ENCODE results near the gene PLAGL2. TPM values are rescaled to one million over a fixed set of nuclear protein-coding genes. Genes with fewer than 3 reads are reported as not detected.

Gene PLAGL2
- total RNA-seq, 2 experiments from 2014 or later: 9.8 to 40.3 TPM

DNA sequence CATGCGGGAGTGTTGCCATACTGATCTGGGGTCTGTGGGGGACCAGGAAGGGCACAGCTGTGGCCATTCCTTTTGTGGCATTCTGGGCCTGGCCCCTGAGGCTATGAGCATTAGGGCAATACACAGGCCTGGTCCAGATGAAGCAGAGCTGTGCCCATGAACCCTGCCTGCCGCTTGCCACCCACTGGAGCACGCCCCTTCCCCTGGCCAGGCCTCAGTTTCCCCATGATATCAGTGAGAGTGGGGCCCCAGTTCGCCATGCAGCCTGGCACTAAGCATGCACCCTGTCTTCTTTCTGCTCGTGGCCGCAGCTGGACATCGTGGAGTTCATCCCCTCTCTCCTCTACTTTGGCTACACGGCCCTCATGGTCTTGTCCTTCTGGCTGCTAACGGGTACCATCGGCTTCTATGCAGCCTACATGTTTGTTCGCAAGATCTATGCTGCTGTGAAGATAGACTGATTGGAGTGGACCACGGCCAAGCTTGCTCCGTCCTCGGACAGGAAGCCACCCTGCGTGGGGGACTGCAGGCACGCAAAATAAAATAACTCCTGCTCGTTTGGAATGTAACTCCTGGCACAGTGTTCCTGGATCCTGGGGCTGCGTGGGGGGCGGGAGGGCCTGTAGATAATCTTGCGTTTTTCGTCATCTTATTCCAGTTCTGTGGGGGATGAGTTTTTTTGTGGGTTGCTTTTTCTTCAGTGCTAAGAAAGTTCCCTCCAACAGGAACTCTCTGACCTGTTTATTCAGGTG lies 42.4 kb downstream of the PLAGL2 start:
- Histone ChIP-seq H3K36me3 (ENCODE audit: insufficient read depth, low read length) (peaks cover 57% of the 10 kb centered on the region), H3K27ac (ENCODE audit: low read depth, low read length, poor library complexity, severe bottlenecking) (no peak overlapping the region), H3K4me3 (ENCODE audit: low read depth, low read length, poor library complexity, severe bottlenecking) (no peak overlapping the region), H3K79me2 (ENCODE audit: insufficient read depth, low read depth, low read length) (no peaks in the 10 kb centered on the region), H3K9me2 (ENCODE audit: insufficient read depth, low read length) (no peaks in the 10 kb centered on the region), H4K20me1 (ENCODE audit: insufficient read depth, low read length) (no peaks in the 10 kb centered on the region), H3K4me1 (ENCODE audit: insufficient read depth, low read length, poor library complexity, severe bottlenecking) (no peaks in the 10 kb centered on the region), H3K4me2 (ENCODE audit: low read length) (no peak overlapping the region), H3K9me3 (ENCODE audit: low read length) (no peaks in the 10 kb centered on the region), H2AFZ (ENCODE audit: low read length) (no peak overlapping the region)
- TF ChIP-seq, protein P1, sequence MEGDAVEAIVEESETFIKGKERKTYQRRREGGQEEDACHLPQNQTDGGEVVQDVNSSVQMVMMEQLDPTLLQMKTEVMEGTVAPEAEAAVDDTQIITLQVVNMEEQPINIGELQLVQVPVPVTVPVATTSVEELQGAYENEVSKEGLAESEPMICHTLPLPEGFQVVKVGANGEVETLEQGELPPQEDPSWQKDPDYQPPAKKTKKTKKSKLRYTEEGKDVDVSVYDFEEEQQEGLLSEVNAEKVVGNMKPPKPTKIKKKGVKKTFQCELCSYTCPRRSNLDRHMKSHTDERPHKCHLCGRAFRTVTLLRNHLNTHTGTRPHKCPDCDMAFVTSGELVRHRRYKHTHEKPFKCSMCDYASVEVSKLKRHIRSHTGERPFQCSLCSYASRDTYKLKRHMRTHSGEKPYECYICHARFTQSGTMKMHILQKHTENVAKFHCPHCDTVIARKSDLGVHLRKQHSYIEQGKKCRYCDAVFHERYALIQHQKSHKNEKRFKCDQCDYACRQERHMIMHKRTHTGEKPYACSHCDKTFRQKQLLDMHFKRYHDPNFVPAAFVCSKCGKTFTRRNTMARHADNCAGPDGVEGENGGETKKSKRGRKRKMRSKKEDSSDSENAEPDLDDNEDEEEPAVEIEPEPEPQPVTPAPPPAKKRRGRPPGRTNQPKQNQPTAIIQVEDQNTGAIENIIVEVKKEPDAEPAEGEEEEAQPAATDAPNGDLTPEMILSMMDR (conservative IDR thresholded peaks at IDR 0.05; ENCODE audit: low read length): no peak
- no peak for TF ChIP-seq EZH2phosphoT487 (IDR thresholded peaks at IDR 0.05; ENCODE audit: borderline replicate concordance, low read depth, low read length)
- no peak for DNase-seq (ENCODE audit: low spot score)
- CTCF ChIA-PET (ENCODE audit: unreplicated experiment): no interaction called here
- intact Hi-C loops (cut with micrococcal nuclease; ENCODE audit: unreplicated experiment): no loop called here
- no TSS peak for BruUV-seq (replicated peaks)
- POLR2A ChIA-PET: no interaction called here

DNA sequence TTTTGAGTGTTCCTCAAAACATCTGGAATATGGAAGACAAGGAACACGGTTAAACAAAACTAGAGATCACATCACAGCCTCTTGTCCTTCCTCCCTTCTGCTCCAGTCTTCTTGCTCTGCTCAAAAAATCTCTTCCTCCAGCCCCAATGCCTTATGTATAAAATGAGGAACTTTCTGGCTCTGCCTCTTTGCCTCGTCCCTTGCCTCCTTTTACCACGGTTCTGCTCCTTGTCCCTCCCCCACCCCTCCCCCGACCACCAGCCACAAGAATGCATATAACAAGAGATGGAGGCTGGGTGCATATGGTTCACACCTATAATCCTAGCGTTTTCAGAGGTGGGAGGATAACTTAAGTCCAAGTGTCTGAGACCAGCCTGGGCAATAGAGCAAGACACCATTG lies 43.6 kb downstream of the PLAGL2 start:
- Histone ChIP-seq H3K4me1 (ENCODE audit: insufficient read depth, low read length, poor library complexity, severe bottlenecking) (no peaks in the 10 kb centered on the region), H3K9me3 (ENCODE audit: low read length) (no peaks in the 10 kb centered on the region), H3K9me2 (ENCODE audit: insufficient read depth, low read length) (no peaks in the 10 kb centered on the region), H3K79me2 (ENCODE audit: insufficient read depth, low read depth, low read length) (no peaks in the 10 kb centered on the region), H3K4me3 (ENCODE audit: low read depth, low read length, poor library complexity, severe bottlenecking) (no peak overlapping the region), H2AFZ (ENCODE audit: low read length) (no peak overlapping the region), H3K36me3 (ENCODE audit: insufficient read depth, low read length) (peaks cover 69% of the 10 kb centered on the region), H3K4me2 (ENCODE audit: low read length) (no peak overlapping the region), H3K27ac (ENCODE audit: low read depth, low read length, poor library complexity, severe bottlenecking) (no peak overlapping the region), H4K20me1 (ENCODE audit: insufficient read depth, low read length) (no peaks in the 10 kb centered on the region)
- ChIA-PET CTCF (ENCODE audit: unreplicated experiment) (no interaction called here), POLR2A (no interaction called here)
- BruUV-seq (replicated peaks): no TSS peak
- no peak for DNase-seq (ENCODE audit: low spot score)
- TF ChIP-seq, protein P1 (conservative IDR thresholded peaks at IDR 0.05; ENCODE audit: low read length): no peak
- no peak for TF ChIP-seq EZH2phosphoT487 (IDR thresholded peaks at IDR 0.05; ENCODE audit: borderline replicate concordance, low read depth, low read length)
- intact Hi-C loops (cut with micrococcal nuclease; ENCODE audit: unreplicated experiment): no loop called here

DNA sequence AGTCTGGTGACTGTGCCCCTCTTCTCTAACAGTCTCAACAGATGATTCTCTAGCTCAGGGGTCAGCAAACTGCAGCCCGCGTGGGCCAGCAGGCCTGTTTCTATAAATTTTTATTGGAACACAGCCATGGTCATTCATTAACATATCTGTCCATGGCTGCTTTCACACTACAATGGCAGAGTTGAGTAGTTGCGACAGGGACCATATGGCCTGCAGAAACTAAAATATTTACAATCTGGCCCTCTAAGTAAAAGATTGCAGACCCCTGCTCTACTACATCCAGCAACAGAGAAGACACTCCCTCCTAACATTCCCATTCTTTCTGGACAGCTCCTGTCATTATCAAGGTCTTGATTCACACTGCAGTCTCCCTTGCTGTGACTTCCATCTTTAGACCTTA lies 45.2 kb downstream of the PLAGL2 start:
- CTCF ChIA-PET (ENCODE audit: unreplicated experiment): no interaction called here
- H3K4me3 ChIP-seq (ENCODE audit: low read depth, low read length, poor library complexity, severe bottlenecking): no peak overlapping the region
- no peaks in the 10 kb centered on the region for H4K20me1 ChIP-seq (ENCODE audit: insufficient read depth, low read length)
- no peaks in the 10 kb centered on the region for H3K4me1 ChIP-seq (ENCODE audit: insufficient read depth, low read length, poor library complexity, severe bottlenecking)
- no peak overlapping the region for H3K4me2 ChIP-seq (ENCODE audit: low read length)
- H3K9me2 ChIP-seq (ENCODE audit: insufficient read depth, low read length): no peaks in the 10 kb centered on the region
- H3K9me3 ChIP-seq (ENCODE audit: low read length): no peaks in the 10 kb centered on the region
- no TSS peak for BruUV-seq (replicated peaks)
- POLR2A ChIA-PET: no interaction called here
- H2AFZ ChIP-seq (ENCODE audit: low read length): no peak overlapping the region
- TF ChIP-seq, protein P1 (conservative IDR thresholded peaks at IDR 0.05; ENCODE audit: low read length): no peak
- no peak for TF ChIP-seq EZH2phosphoT487 (IDR thresholded peaks at IDR 0.05; ENCODE audit: borderline replicate concordance, low read depth, low read length)
- no peak for DNase-seq (ENCODE audit: low spot score)
- no peak overlapping the region for H3K27ac ChIP-seq (ENCODE audit: low read depth, low read length, poor library complexity, severe bottlenecking)
- no peaks in the 10 kb centered on the region for H3K79me2 ChIP-seq (ENCODE audit: insufficient read depth, low read depth, low read length)
- intact Hi-C loops (cut with micrococcal nuclease; ENCODE audit: unreplicated experiment): no loop called here
- peaks cover 80% of the 10 kb centered on the region for H3K36me3 ChIP-seq (ENCODE audit: insufficient read depth, low read length)
